GM18909 (cell line): ENCODE results near the gene MAPK1.
"Not testable (repeated sequence)": the region's sequence is repeated elsewhere in the genome, so short reads cannot be mapped to it uniquely, and the experiment has no call there.

Experiments
- ATAC-seq: cut with Tn5 transposase; IDR thresholded peaks from one replicate; pipeline ENCODE4 v1.9.1; 2021; ENCODE audit warnings: mild to moderate bottlenecking; ENCODE audit not compliant: unreplicated experiment, poor library complexity

Gene MAPK1

GRCh38 chr22:21730535-21731308 is 136.7 kb downstream of the MAPK1 start:
- no peak for ATAC-seq

GRCh38 chr22:21729184-21729583 is 138.3 kb downstream of the MAPK1 start:
- ATAC-seq: not testable (repeated sequence)

- no peak for ATAC-seq
Measured at GRCh38 chr22:21728270-21728669, 139.2 kb downstream of the MAPK1 start.

- no peak for ATAC-seq
Measured at GRCh38 chr22:21727768-21728167, 139.7 kb downstream of the MAPK1 start.

GRCh38 chr22:21727159-21727558 is 140.3 kb downstream of the MAPK1 start:
- ATAC-seq: no peak

- no peak for ATAC-seq
Measured at GRCh38 chr22:21726650-21727049, 140.8 kb downstream of the MAPK1 start.

GRCh38 chr22:21725956-21726649 is 141.3 kb downstream of the MAPK1 start:
- no peak for ATAC-seq

- ATAC-seq: not testable (repeated sequence)
Measured at GRCh38 chr22:21724496-21724895, 142.9 kb downstream of the MAPK1 start.

- ATAC-seq: not testable (repeated sequence)
Measured at GRCh38 chr22:21721195-21721852, 146.1 kb downstream of the MAPK1 start.

- ATAC-seq: not testable (repeated sequence)
Measured at GRCh38 chr22:21720191-21720859, 147.1 kb downstream of the MAPK1 start.

- ATAC-seq: no peak
Measured at GRCh38 chr22:21719024-21719423, 148.4 kb downstream of the MAPK1 start.

- ATAC-seq: no peak
Measured at GRCh38 chr22:21718499-21718898, 148.9 kb downstream of the MAPK1 start.

- not testable (repeated sequence) for ATAC-seq
Measured at GRCh38 chr22:21716395-21717122, 150.9 kb downstream of the MAPK1 start.

- ATAC-seq: no peak
Measured at GRCh38 chr22:21714786-21715185, 152.7 kb downstream of the MAPK1 start.

GRCh38 chr22:21714059-21714770 is 153.2 kb downstream of the MAPK1 start:
- ATAC-seq: no peak

- no peak for ATAC-seq
Measured at GRCh38 chr22:21713428-21714058, 153.9 kb downstream of the MAPK1 start.

- no peak for ATAC-seq
Measured at GRCh38 chr22:21712751-21713427, 154.6 kb downstream of the MAPK1 start.

GRCh38 chr22:21711851-21712250 is 155.6 kb downstream of the MAPK1 start:
- ATAC-seq: no peak
